A673 (cell line): ENCODE measurements around the gene PAPSS2.

Experiments used
- EZH2 ChIP-seq: fragments of 200-600 bp; sonication (generic); IDR thresholded peaks from 2 replicates; pipeline ENCODE4 v1.6.1; 2017; ENCODE audit warnings: borderline replicate concordance, low read depth, mild to moderate bottlenecking, mixed read lengths, antibody characterized with exemption, low read length; ENCODE audit not compliant: poor library complexity, severe bottlenecking
- TF ChIP-seq, protein P1 (sequence below): fragments of 300-800, 200-600 bp; sonication (generic); conservative IDR thresholded peaks from 2 replicates; pipeline ENCODE4 v1.5.1; 2017; ENCODE audit warnings: low read depth, mild to moderate bottlenecking, antibody characterized with exemption, low read length, moderate library complexity, mixed read lengths

DNA sequence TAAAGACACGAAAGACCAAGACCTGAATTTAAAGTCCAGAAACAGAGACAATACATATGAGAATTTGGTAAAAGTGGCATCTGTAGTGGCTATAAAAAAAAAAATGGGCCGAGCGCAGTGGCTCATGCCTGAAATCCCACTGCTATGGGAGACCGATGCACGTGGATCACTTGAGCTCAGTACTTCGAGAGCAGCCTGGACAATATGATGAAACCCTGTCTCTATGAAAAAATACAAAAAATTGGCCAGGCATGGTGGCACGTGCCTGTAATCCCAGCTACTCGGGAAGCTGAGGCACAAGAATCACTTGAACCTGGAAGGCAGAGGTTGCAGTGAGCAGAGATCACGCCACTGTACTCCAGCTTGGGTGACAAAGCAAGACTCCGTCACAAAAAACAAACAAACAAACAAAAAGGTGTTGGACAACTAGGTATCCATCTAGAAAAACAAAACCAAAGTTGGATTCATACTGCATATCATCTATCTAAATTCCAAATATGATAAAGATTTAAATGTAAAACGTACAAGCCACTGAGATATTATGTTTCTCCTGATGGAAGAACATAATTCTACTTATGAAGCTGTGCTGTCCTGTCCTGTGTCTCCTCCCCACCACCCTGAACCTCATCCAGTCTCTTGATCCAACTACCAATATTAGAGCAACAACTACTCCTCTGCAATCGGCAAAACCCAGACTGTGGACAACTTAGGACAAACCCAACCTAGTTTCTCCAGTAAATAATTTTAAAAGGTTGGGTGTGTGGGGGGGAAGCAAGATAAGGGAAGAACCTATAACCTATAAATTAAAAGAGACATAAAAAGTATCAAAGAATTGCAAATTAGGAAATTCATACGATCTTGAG is 104.6 kb downstream of the PAPSS2 start:
- TF ChIP-seq, protein P1, sequence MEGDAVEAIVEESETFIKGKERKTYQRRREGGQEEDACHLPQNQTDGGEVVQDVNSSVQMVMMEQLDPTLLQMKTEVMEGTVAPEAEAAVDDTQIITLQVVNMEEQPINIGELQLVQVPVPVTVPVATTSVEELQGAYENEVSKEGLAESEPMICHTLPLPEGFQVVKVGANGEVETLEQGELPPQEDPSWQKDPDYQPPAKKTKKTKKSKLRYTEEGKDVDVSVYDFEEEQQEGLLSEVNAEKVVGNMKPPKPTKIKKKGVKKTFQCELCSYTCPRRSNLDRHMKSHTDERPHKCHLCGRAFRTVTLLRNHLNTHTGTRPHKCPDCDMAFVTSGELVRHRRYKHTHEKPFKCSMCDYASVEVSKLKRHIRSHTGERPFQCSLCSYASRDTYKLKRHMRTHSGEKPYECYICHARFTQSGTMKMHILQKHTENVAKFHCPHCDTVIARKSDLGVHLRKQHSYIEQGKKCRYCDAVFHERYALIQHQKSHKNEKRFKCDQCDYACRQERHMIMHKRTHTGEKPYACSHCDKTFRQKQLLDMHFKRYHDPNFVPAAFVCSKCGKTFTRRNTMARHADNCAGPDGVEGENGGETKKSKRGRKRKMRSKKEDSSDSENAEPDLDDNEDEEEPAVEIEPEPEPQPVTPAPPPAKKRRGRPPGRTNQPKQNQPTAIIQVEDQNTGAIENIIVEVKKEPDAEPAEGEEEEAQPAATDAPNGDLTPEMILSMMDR, result no peak
- TF ChIP-seq EZH2, result no peak
